ENCODE measurements around the gene RUNX1. TPM values are rescaled to one million over a fixed set of nuclear protein-coding genes. Genes with fewer than 3 reads are reported as not detected.
"Not testable (repeated sequence)": the region's sequence is repeated elsewhere in the genome, so short reads cannot be mapped to it uniquely, and the experiment has no call there.

Gene RUNX1
- total RNA-seq, 1 donor from 2014 or later: 100 TPM

- intact Hi-C loops (cut with micrococcal nuclease): loop anchor here (1.0 to 5.0 kb wide), 2 partner anchors 37 to 79 kb away; no protein-coding TSS in a partner anchor
- Mint-ChIP-seq H3K36me3 (ENCODE audit: low read depth) (peaks cover 51% of the 10 kb centered on the region), H3K9me3 (peaks cover 4% of the 10 kb centered on the region), H3K4me1 (peaks cover 86% of the 10 kb centered on the region), H3K27me3 (peaks cover 12% of the 10 kb centered on the region), H3K27ac (peak overlapping the region; percentile 96), H3K4me3 (peak overlapping the region; percentile 79)
- DNase-seq: no peak
Observed at GRCh38 chr21:34969423-34970166, 79.5 kb downstream of the RUNX1 start.

DNA sequence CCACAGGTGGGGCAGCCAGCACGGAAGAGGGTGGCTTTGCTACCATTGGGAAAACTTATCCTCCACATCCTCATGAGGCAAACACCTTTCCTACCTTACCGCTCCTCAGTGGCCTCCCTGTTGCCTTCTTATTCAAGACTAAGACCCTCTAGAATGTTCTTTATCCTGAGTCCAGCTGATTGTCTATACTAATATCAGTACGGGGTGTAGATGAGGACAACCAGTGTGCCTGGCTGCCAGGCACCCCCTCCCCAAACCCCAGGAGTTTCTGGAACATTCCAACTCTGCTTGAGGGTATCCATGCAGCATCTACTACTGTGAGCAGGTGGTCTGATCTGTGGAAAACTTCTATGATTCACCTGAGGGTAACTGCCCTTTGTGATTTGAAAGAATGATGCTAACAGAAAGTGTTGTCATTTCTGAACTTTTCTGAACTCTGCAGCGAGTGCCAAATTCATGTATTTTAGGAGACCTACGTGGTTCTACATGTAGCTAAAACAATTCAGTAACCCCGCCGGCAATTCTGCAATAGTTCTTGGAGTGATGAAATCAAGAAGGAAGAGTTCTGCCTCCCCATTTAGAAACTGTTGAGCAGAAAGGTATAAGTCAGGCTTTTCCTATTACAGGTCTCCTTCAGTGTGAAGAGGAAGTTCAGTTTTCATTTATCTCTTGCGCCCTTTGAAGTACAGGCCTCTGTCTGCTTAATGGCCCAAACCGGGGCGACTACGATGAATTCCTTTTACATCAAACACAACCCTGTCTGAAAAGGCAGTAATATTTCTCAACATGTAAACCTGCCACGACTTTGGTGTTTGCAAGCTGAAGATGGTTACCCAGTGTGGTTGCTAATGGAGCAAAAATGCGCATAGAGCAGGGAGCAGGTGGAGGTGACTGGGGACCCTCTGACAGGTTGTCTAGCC lies 80.4 kb downstream of the RUNX1 start:
- peak; percentile 70 for DNase-seq
- Mint-ChIP-seq H3K4me1 (peaks cover 80% of the 10 kb centered on the region), H3K27me3 (peaks cover 12% of the 10 kb centered on the region), H3K27ac (peak overlapping the region; percentile 96), H3K9me3 (peaks cover 4% of the 10 kb centered on the region), H3K36me3 (ENCODE audit: low read depth) (peaks cover 50% of the 10 kb centered on the region), H3K4me3 (peak overlapping the region; percentile 79)
- intact Hi-C loops (cut with micrococcal nuclease): loop anchor here (1.0 to 5.0 kb wide), 5 partner anchors 36 to 120 kb away; no protein-coding TSS in a partner anchor

- intact Hi-C loops (cut with micrococcal nuclease): loop anchor here (1.0 to 5.0 kb wide), 8 partner anchors 16 to 121 kb away; no protein-coding TSS in a partner anchor
Observed at GRCh38 chr21:34967509-34968289, 81.4 kb downstream of the RUNX1 start.

GRCh38 chr21:34966881-34967280 lies 82.2 kb downstream of the RUNX1 start:
- not testable (repeated sequence) for DNase-seq

More at GRCh38 chr21:34967509-34968289, 81.4 kb downstream of the RUNX1 start:
- H3K27ac Mint-ChIP-seq: peak overlapping the region; percentile 96
- peak overlapping the region; percentile 79 for H3K4me3 Mint-ChIP-seq
- H3K27me3 Mint-ChIP-seq: peaks cover 9% of the 10 kb centered on the region
- peaks cover 81% of the 10 kb centered on the region for H3K4me1 Mint-ChIP-seq
- peaks cover 4% of the 10 kb centered on the region for H3K9me3 Mint-ChIP-seq
- peaks cover 50% of the 10 kb centered on the region for H3K36me3 Mint-ChIP-seq (ENCODE audit: low read depth)
- DNase-seq: peak; percentile 77

GRCh38 chr21:34965200-34966174 lies 83.6 kb downstream of the RUNX1 start:
- Mint-ChIP-seq H3K27ac (peak overlapping the region; percentile 3), H3K27me3 (peaks cover 3% of the 10 kb centered on the region), H3K36me3 (ENCODE audit: low read depth) (peaks cover 46% of the 10 kb centered on the region), H3K4me3 (no peak overlapping the region), H3K9me3 (no peaks in the 10 kb centered on the region), H3K4me1 (peaks cover 81% of the 10 kb centered on the region)
- intact Hi-C loops (cut with micrococcal nuclease): loop anchor here (5.0 kb wide), 1 partner anchor 33 kb away; no protein-coding TSS in a partner anchor
- no peak for DNase-seq

More at GRCh38 chr21:34966881-34967280, 82.2 kb downstream of the RUNX1 start:
- intact Hi-C loops (cut with micrococcal nuclease): loop anchor here (1.0 to 5.0 kb wide), 5 partner anchors 16 to 78 kb away; no protein-coding TSS in a partner anchor
- Mint-ChIP-seq H3K36me3 (ENCODE audit: low read depth) (peaks cover 46% of the 10 kb centered on the region), H3K4me1 (peaks cover 85% of the 10 kb centered on the region), H3K27ac (peak overlapping the region; percentile 63)
- H3K4me3 Mint-ChIP-seq, H3K27me3 Mint-ChIP-seq, H3K9me3 Mint-ChIP-seq: not testable (repeated sequence)

DNA sequence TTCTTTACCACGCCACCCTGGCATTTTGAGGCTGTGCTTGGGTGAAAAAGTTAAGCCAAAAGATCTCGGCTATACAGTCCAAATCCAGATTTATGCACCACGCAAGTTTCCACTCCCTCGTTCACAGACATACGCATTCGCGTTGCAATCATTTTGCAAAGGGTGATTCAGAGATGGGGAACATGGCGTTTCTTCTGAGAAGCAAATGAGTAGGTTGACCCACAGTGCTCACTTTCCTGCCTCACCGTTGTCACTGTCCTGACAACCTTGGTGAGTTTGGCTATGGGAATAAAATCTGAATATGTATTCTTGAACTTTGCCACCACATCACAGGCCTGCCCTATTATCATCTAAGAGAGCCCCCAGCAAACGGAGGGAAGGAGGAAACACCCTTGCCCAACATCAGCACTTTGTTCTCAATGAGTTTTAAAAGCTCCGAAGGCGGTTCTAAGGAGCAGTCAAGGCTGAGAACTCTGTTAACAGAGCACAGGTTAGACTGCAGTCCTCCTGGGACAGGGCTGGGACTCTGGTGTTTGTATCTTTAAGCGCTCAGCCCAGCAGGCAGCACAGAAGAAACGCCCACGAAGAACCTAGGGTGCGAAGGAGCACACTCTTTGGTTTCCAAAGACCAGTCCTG lies 86.4 kb downstream of the RUNX1 start:
- peaks cover 3% of the 10 kb centered on the region for H3K9me3 Mint-ChIP-seq
- intact Hi-C loops (cut with micrococcal nuclease): no loop called here
- H3K4me1 Mint-ChIP-seq: peaks cover 64% of the 10 kb centered on the region
- H3K27me3 Mint-ChIP-seq: no peaks in the 10 kb centered on the region
- H3K27ac Mint-ChIP-seq: peak overlapping the region; percentile 93
- no peak for DNase-seq
- H3K4me3 Mint-ChIP-seq: peak overlapping the region; percentile 71
- H3K36me3 Mint-ChIP-seq (ENCODE audit: low read depth): peaks cover 44% of the 10 kb centered on the region

GRCh38 chr21:34962136-34962535 lies 87.0 kb downstream of the RUNX1 start:
- H3K9me3 Mint-ChIP-seq: peaks cover 3% of the 10 kb centered on the region
- intact Hi-C loops (cut with micrococcal nuclease): no loop called here
- no peak for DNase-seq
- H3K4me3 Mint-ChIP-seq: peak overlapping the region; percentile 71
- no peaks in the 10 kb centered on the region for H3K27me3 Mint-ChIP-seq
- peaks cover 42% of the 10 kb centered on the region for H3K36me3 Mint-ChIP-seq (ENCODE audit: low read depth)
- H3K4me1 Mint-ChIP-seq: peaks cover 58% of the 10 kb centered on the region
- H3K27ac Mint-ChIP-seq: peak overlapping the region; percentile 93

DNA sequence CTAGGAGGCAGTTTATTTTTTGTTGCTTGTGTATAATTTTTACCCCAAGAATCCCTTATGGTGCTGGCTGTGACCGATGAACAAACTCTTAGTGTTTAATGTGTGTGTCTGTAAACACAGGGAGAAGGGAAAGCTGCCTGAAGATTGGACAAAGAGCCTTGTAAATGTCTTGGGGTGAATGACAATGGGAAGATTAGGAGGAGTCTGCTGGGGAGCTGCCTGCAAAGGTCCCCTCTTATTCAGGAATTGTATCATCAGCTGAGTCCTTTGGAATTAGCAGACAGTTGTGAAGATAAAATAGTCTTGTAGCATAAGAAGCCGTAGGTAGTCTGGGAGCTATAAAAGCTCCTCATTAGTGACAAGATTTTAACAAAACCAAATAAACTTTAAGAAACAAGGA lies 88.4 kb downstream of the RUNX1 start:
- intact Hi-C loops (cut with micrococcal nuclease): no loop called here
- H3K27me3 Mint-ChIP-seq: no peaks in the 10 kb centered on the region
- H3K36me3 Mint-ChIP-seq (ENCODE audit: low read depth): peaks cover 52% of the 10 kb centered on the region

GRCh38 chr21:34959607-34960006 lies 89.5 kb downstream of the RUNX1 start:
- Mint-ChIP-seq H3K4me1 (peaks cover 46% of the 10 kb centered on the region), H3K27ac (no peak overlapping the region), H3K9me3 (peaks cover 3% of the 10 kb centered on the region), H3K4me3 (no peak overlapping the region), H3K27me3 (no peaks in the 10 kb centered on the region), H3K36me3 (ENCODE audit: low read depth) (peaks cover 47% of the 10 kb centered on the region)
- no peak for DNase-seq
- intact Hi-C loops (cut with micrococcal nuclease): no loop called here

More for the DNA sequence above, 88.4 kb downstream of the RUNX1 start:
- Mint-ChIP-seq H3K9me3 (peaks cover 3% of the 10 kb centered on the region), H3K4me1 (peaks cover 57% of the 10 kb centered on the region), H3K4me3 (no peak overlapping the region), H3K27ac (no peak overlapping the region)
- DNase-seq: no peak

- H3K4me3 Mint-ChIP-seq: no peak overlapping the region
- peaks cover 44% of the 10 kb centered on the region for H3K36me3 Mint-ChIP-seq (ENCODE audit: low read depth)
- no peaks in the 10 kb centered on the region for H3K27me3 Mint-ChIP-seq
- no peak overlapping the region for H3K27ac Mint-ChIP-seq
- H3K9me3 Mint-ChIP-seq: peaks cover 3% of the 10 kb centered on the region
- intact Hi-C loops (cut with micrococcal nuclease): no loop called here
- DNase-seq: no peak
- H3K4me1 Mint-ChIP-seq: peaks cover 45% of the 10 kb centered on the region
Observed at GRCh38 chr21:34958040-34958439, 91.1 kb downstream of the RUNX1 start.

DNA sequence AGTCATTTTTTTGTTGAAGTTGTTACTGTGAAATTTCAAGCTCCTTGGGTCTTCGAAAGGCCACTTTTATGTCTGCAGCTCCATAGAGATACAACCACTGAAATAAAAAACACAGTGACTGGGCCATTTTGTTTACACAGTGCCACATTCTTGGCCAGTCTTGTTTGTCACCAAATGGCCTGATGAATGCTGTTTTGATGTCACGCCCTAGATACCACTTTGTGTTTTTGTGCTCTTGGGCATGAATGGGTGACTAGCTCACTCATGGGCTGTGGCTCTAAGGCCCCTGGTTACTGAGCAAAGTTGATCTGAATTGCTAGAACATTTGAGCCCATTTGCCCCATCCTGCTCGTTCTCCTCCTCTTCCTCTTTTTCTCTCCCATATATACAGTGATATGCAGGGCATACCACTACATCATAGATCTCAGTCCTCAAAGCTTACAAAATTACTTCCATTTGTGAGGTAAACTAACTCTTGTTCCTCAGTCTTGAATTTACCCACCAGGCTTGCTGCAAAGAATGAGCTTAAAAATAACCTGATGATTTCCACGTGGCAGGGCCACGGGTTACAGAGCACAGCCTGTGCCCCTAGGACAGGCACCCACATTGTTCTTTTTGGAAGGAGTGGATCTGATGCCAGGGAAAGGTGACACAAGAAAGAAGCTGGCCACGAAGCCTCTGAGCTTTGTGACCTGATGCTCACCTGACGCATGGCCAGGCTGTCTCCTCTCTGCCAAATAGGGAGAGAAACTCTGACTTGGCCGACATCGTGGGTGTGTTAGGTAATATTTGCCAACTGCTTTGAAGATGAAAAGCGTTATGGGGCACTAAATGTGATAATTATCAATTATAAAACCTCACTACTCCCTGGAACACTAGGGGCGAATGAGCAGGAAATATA lies 92.4 kb downstream of the RUNX1 start:
- H3K27ac Mint-ChIP-seq: no peak overlapping the region
- peaks cover 49% of the 10 kb centered on the region for H3K36me3 Mint-ChIP-seq (ENCODE audit: low read depth)
- peaks cover 6% of the 10 kb centered on the region for H3K9me3 Mint-ChIP-seq
- DNase-seq: no peak
- H3K4me1 Mint-ChIP-seq: peaks cover 39% of the 10 kb centered on the region
- no peak overlapping the region for H3K4me3 Mint-ChIP-seq
- intact Hi-C loops (cut with micrococcal nuclease): no loop called here
- no peaks in the 10 kb centered on the region for H3K27me3 Mint-ChIP-seq

Data from activated CD4-positive, alpha-beta T cell treated with anti-CD3 and anti-CD28 coated beads, Interleukin-2, amount 10 ng/mL, durations not matched to agents 24 days and 14 days (primary cell).